HL-60 (cell line): Measurements from ENCODE around the gene DENND1A.
A peak's percentile ranks its signal among the peaks of the same experiment; 100 is the strongest.

ENCODE experiments used
- DNase-seq, 2 experiments: peaks; one replicate each; pipeline ENCODE4 v3.0.0-alpha.2; 2010 to 2020; ENCODE audit warnings: low read depth in 1 of 2, low spot score in 1 of 2
- H3K27ac ChIP-seq: fragments of 250-450 bp; sonication (Bioruptor Pico); replicated peaks from 2 replicates; pipeline ENCODE4 v1.5.1; 2020; ENCODE audit warnings: mild to moderate bottlenecking, moderate library complexity
- H3K27me3 ChIP-seq: fragments of 250-450 bp; sonication (Bioruptor Pico); 2 replicates; pipeline ENCODE4 v1.5.1; 2021; ENCODE audit warnings: mild to moderate bottlenecking, moderate library complexity; ENCODE audit not compliant: insufficient read depth, poor library complexity, severe bottlenecking
- H3K4me3 ChIP-seq: replicated peaks from 2 replicates; pipeline ENCODE4 v1.5.1; 2011; ENCODE audit warnings: mild to moderate bottlenecking, control low read depth, low read length; ENCODE audit not compliant: insufficient read depth
- GABPA ChIP-seq: IDR thresholded peaks from 2 replicates; pipeline ENCODE4 v1.6.1; 2012; ENCODE audit warnings: low read depth
- POLR2AphosphoS5 ChIP-seq: IDR thresholded peaks from 2 replicates; pipeline ENCODE4 v1.6.1; 2012; ENCODE audit warnings: low read depth
- SPI1 ChIP-seq: IDR thresholded peaks from 2 replicates; pipeline ENCODE4 v1.6.1; 2012; ENCODE audit warnings: low read depth, mild to moderate bottlenecking, borderline replicate concordance
- TF ChIP-seq, protein P1 (sequence below): IDR thresholded peaks from 2 replicates; pipeline ENCODE4 v1.6.1; 2012; ENCODE audit warnings: low read depth; ENCODE audit not compliant: insufficient replicate concordance
- TF ChIP-seq, protein P2 (sequence below): IDR thresholded peaks from one replicate; pipeline ENCODE4 v1.5.1; 2011; ENCODE audit warnings: low read length, control low read depth, inconsistent platforms; ENCODE audit not compliant: insufficient read depth

The DENND1A gene

DNA sequence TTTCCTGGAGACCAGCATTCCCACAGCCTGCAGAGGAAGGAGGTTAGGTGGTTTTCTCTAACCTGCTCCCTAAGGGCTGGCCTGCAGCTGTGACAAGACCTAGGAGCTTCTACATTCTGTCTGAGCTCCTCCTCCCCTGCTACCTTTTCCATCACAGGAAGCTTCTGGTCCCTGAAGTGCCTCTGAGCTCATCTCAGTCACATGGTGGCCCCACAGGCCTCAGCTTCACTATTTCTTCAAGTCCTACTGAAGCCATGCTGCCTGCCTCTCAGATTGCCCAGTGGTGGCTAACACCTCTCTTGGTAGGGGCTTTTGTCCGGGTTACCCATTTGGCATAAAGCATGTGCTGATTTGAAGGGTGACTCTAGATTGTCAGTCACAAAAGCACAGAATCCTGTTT is 314.5 kb downstream of the DENND1A start:
- TF ChIP-seq, protein P1, sequence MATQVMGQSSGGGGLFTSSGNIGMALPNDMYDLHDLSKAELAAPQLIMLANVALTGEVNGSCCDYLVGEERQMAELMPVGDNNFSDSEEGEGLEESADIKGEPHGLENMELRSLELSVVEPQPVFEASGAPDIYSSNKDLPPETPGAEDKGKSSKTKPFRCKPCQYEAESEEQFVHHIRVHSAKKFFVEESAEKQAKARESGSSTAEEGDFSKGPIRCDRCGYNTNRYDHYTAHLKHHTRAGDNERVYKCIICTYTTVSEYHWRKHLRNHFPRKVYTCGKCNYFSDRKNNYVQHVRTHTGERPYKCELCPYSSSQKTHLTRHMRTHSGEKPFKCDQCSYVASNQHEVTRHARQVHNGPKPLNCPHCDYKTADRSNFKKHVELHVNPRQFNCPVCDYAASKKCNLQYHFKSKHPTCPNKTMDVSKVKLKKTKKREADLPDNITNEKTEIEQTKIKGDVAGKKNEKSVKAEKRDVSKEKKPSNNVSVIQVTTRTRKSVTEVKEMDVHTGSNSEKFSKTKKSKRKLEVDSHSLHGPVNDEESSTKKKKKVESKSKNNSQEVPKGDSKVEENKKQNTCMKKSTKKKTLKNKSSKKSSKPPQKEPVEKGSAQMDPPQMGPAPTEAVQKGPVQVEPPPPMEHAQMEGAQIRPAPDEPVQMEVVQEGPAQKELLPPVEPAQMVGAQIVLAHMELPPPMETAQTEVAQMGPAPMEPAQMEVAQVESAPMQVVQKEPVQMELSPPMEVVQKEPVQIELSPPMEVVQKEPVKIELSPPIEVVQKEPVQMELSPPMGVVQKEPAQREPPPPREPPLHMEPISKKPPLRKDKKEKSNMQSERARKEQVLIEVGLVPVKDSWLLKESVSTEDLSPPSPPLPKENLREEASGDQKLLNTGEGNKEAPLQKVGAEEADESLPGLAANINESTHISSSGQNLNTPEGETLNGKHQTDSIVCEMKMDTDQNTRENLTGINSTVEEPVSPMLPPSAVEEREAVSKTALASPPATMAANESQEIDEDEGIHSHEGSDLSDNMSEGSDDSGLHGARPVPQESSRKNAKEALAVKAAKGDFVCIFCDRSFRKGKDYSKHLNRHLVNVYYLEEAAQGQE: no peak
- TF ChIP-seq SPI1 (no peak), GABPA (no peak), POLR2AphosphoS5 (no peak)
- TF ChIP-seq, protein P2, sequence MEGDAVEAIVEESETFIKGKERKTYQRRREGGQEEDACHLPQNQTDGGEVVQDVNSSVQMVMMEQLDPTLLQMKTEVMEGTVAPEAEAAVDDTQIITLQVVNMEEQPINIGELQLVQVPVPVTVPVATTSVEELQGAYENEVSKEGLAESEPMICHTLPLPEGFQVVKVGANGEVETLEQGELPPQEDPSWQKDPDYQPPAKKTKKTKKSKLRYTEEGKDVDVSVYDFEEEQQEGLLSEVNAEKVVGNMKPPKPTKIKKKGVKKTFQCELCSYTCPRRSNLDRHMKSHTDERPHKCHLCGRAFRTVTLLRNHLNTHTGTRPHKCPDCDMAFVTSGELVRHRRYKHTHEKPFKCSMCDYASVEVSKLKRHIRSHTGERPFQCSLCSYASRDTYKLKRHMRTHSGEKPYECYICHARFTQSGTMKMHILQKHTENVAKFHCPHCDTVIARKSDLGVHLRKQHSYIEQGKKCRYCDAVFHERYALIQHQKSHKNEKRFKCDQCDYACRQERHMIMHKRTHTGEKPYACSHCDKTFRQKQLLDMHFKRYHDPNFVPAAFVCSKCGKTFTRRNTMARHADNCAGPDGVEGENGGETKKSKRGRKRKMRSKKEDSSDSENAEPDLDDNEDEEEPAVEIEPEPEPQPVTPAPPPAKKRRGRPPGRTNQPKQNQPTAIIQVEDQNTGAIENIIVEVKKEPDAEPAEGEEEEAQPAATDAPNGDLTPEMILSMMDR: no peak
- Histone ChIP-seq H3K27ac (no peak overlapping the region), H3K4me3 (no peak overlapping the region), H3K27me3 (no peaks in the 10 kb centered on the region)
- peak in 1 of 2 experiments; percentile 4 for DNase-seq

DNA sequence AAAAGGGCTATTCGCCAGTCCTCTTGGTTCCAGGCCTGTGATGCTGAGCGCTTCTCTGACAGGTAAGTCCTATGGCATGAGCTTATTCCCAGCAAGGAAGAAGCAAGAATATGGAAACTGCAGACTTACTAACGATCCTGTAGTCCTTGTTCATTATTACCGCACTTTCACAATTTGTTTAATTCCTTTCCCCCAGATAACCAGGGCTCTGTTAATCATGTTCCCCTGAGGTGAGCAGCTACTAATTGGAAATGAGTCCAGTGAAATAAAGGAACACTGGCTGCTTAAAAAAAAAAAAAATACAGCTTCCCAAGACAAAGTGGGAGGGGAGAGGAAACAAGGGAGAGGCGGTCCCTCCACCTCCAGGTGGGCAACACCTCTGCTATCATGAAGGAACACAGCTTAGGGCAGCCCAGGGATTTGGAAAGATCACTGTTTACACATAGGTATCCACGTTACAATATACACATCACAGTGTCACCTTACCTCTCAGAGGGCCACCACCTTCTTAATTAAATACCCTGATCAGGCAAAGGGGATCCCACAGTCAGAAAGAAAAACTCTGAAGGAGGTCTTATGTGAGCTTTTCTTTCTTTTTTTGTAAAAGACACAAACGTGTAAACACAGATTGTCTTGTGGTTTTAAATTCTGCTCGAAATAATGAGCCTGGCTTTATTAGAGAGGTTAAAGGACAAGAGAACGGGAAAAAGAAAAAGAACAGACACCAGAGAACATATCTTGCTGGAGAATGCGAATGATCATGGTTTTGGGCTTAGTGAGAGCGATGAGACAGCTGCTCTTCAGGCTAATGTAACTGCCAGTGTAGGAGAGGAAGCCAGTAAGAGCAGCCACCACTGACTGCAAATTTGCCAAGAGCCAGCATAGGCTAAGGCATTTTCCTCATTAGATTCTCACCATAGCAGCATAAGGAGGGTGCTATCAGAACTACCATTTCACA is 315.3 kb downstream of the DENND1A start:
- Histone ChIP-seq H3K27ac (no peak overlapping the region), H3K27me3 (no peaks in the 10 kb centered on the region), H3K4me3 (no peak overlapping the region)
- no peak for DNase-seq
- TF ChIP-seq, protein P1: no peak
- TF ChIP-seq SPI1 (no peak), GABPA (no peak), POLR2AphosphoS5 (no peak)
- TF ChIP-seq, protein P2: no peak

DNA sequence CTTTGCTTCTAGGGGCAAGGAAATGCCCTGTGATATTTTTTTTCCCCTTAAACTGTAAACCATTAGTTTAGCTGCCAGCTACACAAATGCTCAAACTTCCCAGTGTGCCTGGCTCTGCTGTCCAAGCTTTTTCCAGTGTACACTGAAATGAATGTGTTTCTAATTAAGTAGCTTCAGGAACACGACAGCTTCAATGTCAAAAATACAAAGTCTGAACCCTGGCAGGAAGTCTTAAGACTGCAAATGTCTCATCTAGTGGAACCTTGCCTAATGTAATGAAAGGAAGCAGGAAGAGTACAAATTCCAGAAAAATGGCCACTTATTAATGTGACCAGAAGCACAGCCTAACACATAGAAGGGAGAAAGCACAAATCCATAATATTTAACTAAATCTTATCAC is 318.7 kb downstream of the DENND1A start:
- TF ChIP-seq GABPA: no peak
- no peak for TF ChIP-seq SPI1
- TF ChIP-seq, protein P1: no peak
- TF ChIP-seq, protein P2: no peak
- TF ChIP-seq POLR2AphosphoS5: no peak

More for the DNA sequence above, 318.7 kb downstream of the DENND1A start:
- Histone ChIP-seq H3K4me3 (no peak overlapping the region), H3K27ac (no peak overlapping the region), H3K27me3 (no peaks in the 10 kb centered on the region)
- no peak for DNase-seq
